HepG2 (cell line): ENCODE measurements around the gene MEIS1.

Experiments used
- CTCF ChIP-seq: sonication (generic); formaldehyde crosslinking; IDR thresholded peaks from 2 replicates; pipeline ENCODE4 v1.5.0; 2020; ENCODE audit warnings: mild to moderate bottlenecking, missing genetic modification reagents, moderate library complexity
- SP2 ChIP-seq: sonication (generic); formaldehyde crosslinking; IDR thresholded peaks from 2 replicates; pipeline ENCODE4 v1.5.1; 2020; ENCODE audit warnings: mild to moderate bottlenecking, missing genetic modification reagents
- ZSCAN29 ChIP-seq: sonication (generic); formaldehyde crosslinking; conservative IDR thresholded peaks from 2 replicates; pipeline ENCODE4 v1.4.0; 2020; ENCODE audit warnings: mild to moderate bottlenecking, missing genetic modification reagents

GRCh38 chr2:66596256-66596655 is 161.3 kb downstream of the MEIS1 start:
- no peak for TF ChIP-seq CTCF
- TF ChIP-seq SP2 (CRISPR knock-in tag) = no peak
- no peak for TF ChIP-seq ZSCAN29 (CRISPR knock-in tag)
